HepG2 (cell line): ENCODE data around the gene HSPA1A. TPM values are rescaled to one million over a fixed set of nuclear protein-coding genes. Genes with fewer than 3 reads are reported as not detected.

Experiments used
- AKAP8 ChIP-seq: sonication (generic); formaldehyde crosslinking; IDR thresholded peaks from 2 replicates; pipeline ENCODE4 v1.5.1; 2020; ENCODE audit warnings: mild to moderate bottlenecking, missing genetic modification reagents
- ARID5B ChIP-seq: IDR thresholded peaks from 2 replicates; pipeline ENCODE4 v1.4.0; 2020; ENCODE audit warnings: mild to moderate bottlenecking, missing genetic modification reagents
- CBFB ChIP-seq: sonication (generic); formaldehyde crosslinking; IDR thresholded peaks from 2 replicates; pipeline ENCODE4 v1.4.0; 2020; ENCODE audit warnings: missing genetic modification reagents
- DNMT1 ChIP-seq: sonication (generic); formaldehyde crosslinking; IDR thresholded peaks from 2 replicates; pipeline ENCODE4 v1.5.1; 2020; ENCODE audit warnings: mild to moderate bottlenecking, missing genetic modification reagents
- EEA1 ChIP-seq: sonication (generic); formaldehyde crosslinking; IDR thresholded peaks from 2 replicates; pipeline ENCODE4 v1.5.1; 2020; ENCODE audit warnings: mild to moderate bottlenecking, missing genetic modification reagents, borderline replicate concordance
- GMEB2 ChIP-seq: IDR thresholded peaks from 2 replicates; pipeline ENCODE4 v1.6.1; 2016; ENCODE audit warnings: missing biosample characterization, missing genetic modification reagents, low read depth
- HBP1 ChIP-seq: IDR thresholded peaks from 2 replicates; pipeline ENCODE4 v1.6.1; 2016; ENCODE audit warnings: low read depth, control low read depth
- HOXA5 ChIP-seq: sonication (generic); formaldehyde crosslinking; IDR thresholded peaks from 2 replicates; pipeline ENCODE4 v1.4.0; 2020; ENCODE audit warnings: missing genetic modification reagents
- NCOR1 ChIP-seq: fragments of 200-600 bp; sonication (generic); IDR thresholded peaks from 2 replicates; pipeline ENCODE4 v1.7.0; 2017; ENCODE audit warnings: antibody characterized with exemption, low read length, borderline replicate concordance
- NFKB2 ChIP-seq: sonication (generic); formaldehyde crosslinking; IDR thresholded peaks from 2 replicates; pipeline ENCODE4 v1.4.0; 2020; ENCODE audit warnings: missing genetic modification reagents, borderline replicate concordance
- RFXAP ChIP-seq: sonication (generic); formaldehyde crosslinking; IDR thresholded peaks from 2 replicates; pipeline ENCODE4 v1.4.0; 2020; ENCODE audit warnings: missing genetic modification reagents, borderline replicate concordance
- ZFP36L1 ChIP-seq: sonication (generic); formaldehyde crosslinking; IDR thresholded peaks from 2 replicates; pipeline ENCODE4 v1.8.0; 2022; ENCODE audit warnings: mild to moderate bottlenecking, missing genetic modification reagents, moderate library complexity
- ZNF142 ChIP-seq: sonication (generic); formaldehyde crosslinking; IDR thresholded peaks from 2 replicates; pipeline ENCODE4 v1.4.0; 2020; ENCODE audit warnings: missing genetic modification reagents
- ZNF160 ChIP-seq: sonication (generic); formaldehyde crosslinking; IDR thresholded peaks from 2 replicates; pipeline ENCODE4 v1.8.0; 2022; ENCODE audit warnings: mild to moderate bottlenecking, inconsistent platforms, missing genetic modification reagents
- ZNF335 ChIP-seq: sonication (generic); formaldehyde crosslinking; IDR thresholded peaks from 2 replicates; pipeline ENCODE4 v1.4.0; 2020; ENCODE audit warnings: missing genetic modification reagents
- ZNF460 ChIP-seq: sonication (generic); formaldehyde crosslinking; IDR thresholded peaks from 2 replicates; pipeline ENCODE4 v1.5.1; 2020; ENCODE audit warnings: missing genetic modification reagents, mild to moderate bottlenecking, borderline replicate concordance
- polyA plus RNA-seq, 8 experiments: library from polyadenylated mRNA; depleted of rRNA in 3 of 8; stranded (reverse) in 7 of 8; unstranded in 1 of 8; fragments of >200 nt; fragmentation: Illumina TruSeq in 4 of 8; extraction: Trizol in 4 of 8; gene quantifications; 2 replicates each; pipeline versions ENCODE4 v1.2.1 to v1.2.3, GENCODE V29; 2011 to 2016; ENCODE audit warnings: low read depth in 4 of 8, missing spikeins in 1 of 8, mixed read lengths in 1 of 8; ENCODE audit not compliant: insufficient read depth in 1 of 8
- total RNA-seq, 5 experiments: library from RNA; depleted of rRNA; stranded (reverse); fragments of >200 nt; fragmentation: Illumina TruSeq; extraction: Trizol; gene quantifications; 2 replicates each; pipeline ENCODE4 v1.2.3, GENCODE V29; 2016; ENCODE audit warnings: low read depth in 1 of 5

HSPA1A gene
- total and polyA plus RNA-seq, 2 of the 13 experiments (the other 11 are each of a cell fraction or from before 2014, with no cell fraction given): 44.5 to 85.0 TPM

GRCh38 chr6:31778193-31778592 lies 37.1 kb upstream of the HSPA1A start (continued):
- TF ChIP-seq ZNF160 (CRISPR knock-in tag): peak; percentile 44; the same call in 1 of the 2 replicates
- TF ChIP-seq NFKB2 (CRISPR knock-in tag): peak; percentile 25; the same call in 1 of the 2 replicates
- TF ChIP-seq ZFP36L1 (CRISPR knock-in tag): no peak
- 0 out of 2 replicates have a peak, but pooled peaks have one; percentile 27 for TF ChIP-seq NCOR1
- TF ChIP-seq GMEB2 (CRISPR knock-in tag): no peak
- TF ChIP-seq RFXAP: 0 out of 2 replicates have a peak, but pooled peaks have one; percentile 45
- 0 out of 2 replicates have a peak, but pooled peaks have one; percentile 55 for TF ChIP-seq HOXA5 (CRISPR knock-in tag)
- TF ChIP-seq EEA1 (CRISPR knock-in tag): 0 out of 2 replicates have a peak, but pooled peaks have one; percentile 41
- 0 out of 2 replicates have a peak, but pooled peaks have one; percentile 35 for TF ChIP-seq ZNF142
- TF ChIP-seq ARID5B (CRISPR knock-in tag): 0 out of 2 replicates have a peak, but pooled peaks have one; percentile 19
- 0 out of 2 replicates have a peak, but pooled peaks have one; percentile 76 for TF ChIP-seq HBP1
- TF ChIP-seq ZNF460: no peak
- peak; percentile 40; the same call in 1 of the 2 replicates for TF ChIP-seq AKAP8
- no peak for TF ChIP-seq CBFB (CRISPR knock-in tag)
- 0 out of 2 replicates have a peak, but pooled peaks have one; percentile 30 for TF ChIP-seq DNMT1 (CRISPR knock-in tag)
- peak; percentile 95 for TF ChIP-seq ZNF335
